IPS-15b (cell line): ENCODE data around the gene DUSP11.
"Not testable (repeated sequence)": the region's sequence is repeated elsewhere in the genome, so short reads cannot be mapped to it uniquely, and the experiment has no call there.

Source experiments
- H3K27me3 ChIP-seq: one replicate; pipeline ENCODE4 v1.6.1; 2013; ENCODE audit warnings: low read length; ENCODE audit not compliant: control insufficient read depth, insufficient read depth
- H3K36me3 ChIP-seq: one replicate; pipeline ENCODE4 v1.6.1; 2013; ENCODE audit warnings: low read length; ENCODE audit not compliant: control insufficient read depth, insufficient read depth
- H3K4me1 ChIP-seq: one replicate; pipeline ENCODE4 v1.6.1; 2013; ENCODE audit warnings: mild to moderate bottlenecking, low read length; ENCODE audit not compliant: control insufficient read depth, insufficient read depth
- H3K4me3 ChIP-seq: one replicate; pipeline ENCODE4 v1.5.1; 2013; ENCODE audit warnings: low read depth, low read length
- H3K9ac ChIP-seq: one replicate; pipeline ENCODE4 v1.6.1; 2013; ENCODE audit warnings: low read depth, mild to moderate bottlenecking, low read length
- H3K9me3 ChIP-seq: one replicate; pipeline ENCODE4 v1.6.1; 2013; ENCODE audit warnings: mild to moderate bottlenecking, low read length; ENCODE audit not compliant: control insufficient read depth, insufficient read depth

DUSP11 gene

DNA sequence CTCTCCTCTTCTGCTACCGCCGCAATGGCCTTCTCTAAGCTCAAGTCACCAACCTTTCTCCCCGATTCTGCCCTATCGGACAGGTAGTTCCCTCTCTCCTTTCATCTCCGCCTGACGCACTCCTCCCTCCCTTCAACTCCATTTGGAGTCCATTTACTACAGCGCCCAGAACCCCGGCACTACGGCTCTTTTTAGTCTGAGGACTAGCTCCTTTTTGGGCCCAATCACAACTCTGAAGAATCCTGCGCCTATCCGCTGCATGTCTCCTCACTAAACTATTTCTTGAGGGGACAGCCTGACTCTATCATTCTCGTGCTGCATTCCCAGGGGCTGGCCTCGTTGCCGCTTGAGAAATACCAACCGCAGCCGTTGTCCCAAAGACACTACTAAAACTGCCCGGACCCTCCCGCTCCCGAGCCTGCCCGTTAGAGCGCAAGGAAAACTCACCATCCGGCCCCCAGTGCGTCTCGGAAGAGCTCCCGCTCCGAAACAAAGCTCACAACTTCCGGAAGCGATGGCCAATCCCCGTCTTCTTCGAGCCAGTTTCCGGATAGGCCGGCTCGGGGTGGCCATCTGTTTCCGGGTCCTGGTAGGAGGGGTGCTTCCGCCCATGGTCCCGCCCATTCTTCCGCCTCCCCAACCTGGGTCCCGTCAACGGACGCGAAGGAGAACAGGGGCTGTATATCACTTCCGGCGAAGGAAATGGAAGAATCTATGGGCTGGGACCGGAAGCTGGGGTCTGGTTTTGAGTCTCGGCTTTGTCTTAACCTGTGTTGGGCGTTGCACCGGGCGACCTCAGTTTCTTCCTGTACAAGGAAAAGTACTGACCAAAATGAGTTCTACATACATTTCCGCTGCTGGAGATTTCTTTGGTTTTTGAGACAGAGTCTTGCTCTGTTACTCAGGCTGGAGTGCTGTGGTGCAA lies 42.8 kb downstream of the DUSP11 start, which contains the start of gene TPRKB:
TPRKB (minus strand) TSS at position 491 of the 925 bp plus-strand sequence. CDS start 2,776 bp downstream, outside the sequence.
- H3K4me1 ChIP-seq = no peaks in the 10 kb centered on the region
- H3K36me3 ChIP-seq = peaks cover 3% of the 10 kb centered on the region
- H3K9me3 ChIP-seq = no peaks in the 10 kb centered on the region
- H3K4me3 ChIP-seq = peak within 1 kb of the TSS; percentile 93
- H3K27me3 ChIP-seq = peaks cover 24% of the 10 kb centered on the region
- peak within 1 kb of the TSS; percentile 82 for H3K9ac ChIP-seq

DNA sequence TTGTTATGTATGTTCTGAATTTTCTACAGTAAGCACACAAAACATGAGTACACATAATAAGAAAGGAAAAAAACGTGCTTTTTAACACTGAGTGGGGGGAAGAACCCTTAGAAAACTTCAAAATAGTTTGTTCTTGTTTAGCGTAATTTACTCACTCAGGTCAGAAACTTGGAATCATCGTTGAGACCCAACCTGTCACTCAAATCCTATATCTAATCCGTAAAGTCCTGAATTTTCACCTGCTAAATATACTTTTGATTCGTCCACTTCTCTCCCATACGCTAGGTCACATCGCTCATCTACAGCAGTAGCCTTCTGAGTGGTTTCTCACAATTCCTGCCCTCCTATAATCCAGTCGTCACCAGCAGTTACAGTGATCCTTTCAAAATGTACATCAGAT lies 43.5 kb downstream of the DUSP11 start:
- H3K4me3 ChIP-seq = peak overlapping the region; percentile 93
- no peaks in the 10 kb centered on the region for H3K9me3 ChIP-seq
- peaks cover 23% of the 10 kb centered on the region for H3K27me3 ChIP-seq
- H3K9ac ChIP-seq = peak overlapping the region; percentile 82
- peaks cover 3% of the 10 kb centered on the region for H3K36me3 ChIP-seq
- H3K4me1 ChIP-seq = no peaks in the 10 kb centered on the region

DNA sequence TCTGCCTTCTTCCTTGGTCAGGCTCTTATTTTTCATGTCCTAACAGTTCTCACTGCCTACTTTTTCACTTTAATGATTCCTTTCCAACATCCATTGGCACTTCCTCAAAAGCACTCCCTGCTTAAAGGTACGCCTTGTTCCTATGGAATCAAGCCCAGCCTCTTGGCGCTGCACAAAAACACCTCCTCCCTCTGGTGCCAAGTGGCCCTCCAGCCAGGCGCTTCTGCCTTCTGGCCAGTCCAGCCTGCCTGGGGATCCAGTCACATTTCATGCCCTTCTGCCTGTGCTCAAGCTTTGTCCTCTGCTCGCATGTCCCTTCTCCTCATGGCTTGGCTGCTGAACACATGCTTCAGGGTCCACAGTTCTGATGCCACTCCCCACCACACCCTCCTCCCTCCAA lies 49.1 kb downstream of the DUSP11 start:
- Histone ChIP-seq H3K4me1 (no peaks in the 10 kb centered on the region), H3K36me3 (peaks cover 7% of the 10 kb centered on the region), H3K27me3 (no peaks in the 10 kb centered on the region)

DNA sequence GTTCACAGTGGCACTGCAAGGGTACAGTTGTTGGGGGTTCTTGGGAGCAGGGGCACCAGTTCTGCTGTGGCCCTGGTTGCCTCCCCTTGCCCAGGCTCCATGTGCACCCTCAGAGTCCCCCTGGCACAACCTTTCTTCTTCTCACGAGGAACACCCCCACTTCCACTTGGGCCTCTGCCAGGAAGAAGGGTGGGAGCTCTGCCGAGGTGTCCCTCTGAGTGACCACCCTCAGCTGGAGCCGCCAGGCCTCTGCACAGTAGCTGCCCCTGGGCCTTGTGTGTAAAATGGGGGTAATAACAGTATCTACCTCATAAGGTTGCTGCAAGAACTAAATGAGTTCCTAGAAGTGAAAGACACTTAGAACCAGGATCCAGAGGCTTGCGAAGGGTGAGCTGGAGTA lies 51.2 kb downstream of the DUSP11 start:
- Histone ChIP-seq H3K4me1 (no peaks in the 10 kb centered on the region), H3K9ac (no peak overlapping the region), H3K4me3 (no peak overlapping the region), H3K27me3 (no peaks in the 10 kb centered on the region), H3K36me3 (peaks cover 7% of the 10 kb centered on the region), H3K9me3 (no peaks in the 10 kb centered on the region)

More for the DNA sequence above, 49.1 kb downstream of the DUSP11 start:
- Histone ChIP-seq H3K4me3 (no peak overlapping the region), H3K9me3 (no peaks in the 10 kb centered on the region), H3K9ac (no peak overlapping the region)

DNA sequence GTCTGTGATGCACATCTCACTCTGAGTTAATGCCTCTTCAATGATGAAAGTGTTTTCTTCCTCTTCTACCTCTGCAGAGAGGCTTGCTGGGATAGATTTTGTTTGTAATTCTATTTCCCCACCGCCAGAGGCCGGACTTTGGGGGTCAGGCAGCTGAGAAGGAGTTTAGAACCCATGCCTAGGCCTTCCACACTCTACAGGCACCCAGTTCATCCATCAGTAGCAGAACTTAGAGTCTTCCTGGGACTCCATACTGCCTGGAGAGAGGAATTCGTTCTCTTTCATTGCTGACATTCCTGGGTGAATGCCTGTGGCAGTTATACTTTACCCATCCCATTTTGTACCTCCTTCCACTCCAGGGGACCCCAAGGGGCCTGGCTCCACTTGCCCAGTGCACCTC lies 51.9 kb downstream of the DUSP11 start:
- H3K4me1 ChIP-seq = no peaks in the 10 kb centered on the region
- peaks cover 7% of the 10 kb centered on the region for H3K36me3 ChIP-seq
- H3K9me3 ChIP-seq = no peaks in the 10 kb centered on the region
- H3K4me3 ChIP-seq = no peak overlapping the region
- no peaks in the 10 kb centered on the region for H3K27me3 ChIP-seq
- H3K9ac ChIP-seq = no peak overlapping the region

DNA sequence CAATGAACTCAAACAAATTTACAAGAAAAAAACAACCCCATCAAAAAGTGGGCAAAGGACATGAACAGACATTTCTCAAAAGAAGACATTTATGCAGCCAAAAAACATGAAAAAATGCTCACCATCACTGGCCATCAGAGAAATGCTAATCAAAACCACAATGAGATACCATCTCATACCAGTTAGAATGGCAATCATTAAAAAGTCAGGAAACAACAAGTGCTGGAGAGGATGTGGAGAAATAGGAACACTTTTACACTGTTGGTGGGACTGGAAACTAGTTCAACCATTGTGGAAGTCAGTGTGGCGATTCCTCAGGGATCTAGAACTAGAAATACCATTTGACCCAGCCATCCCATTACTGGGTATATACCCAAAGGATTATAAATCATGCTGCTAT lies 53.2 kb downstream of the DUSP11 start:
- H3K4me1 ChIP-seq, H3K27me3 ChIP-seq, H3K9ac ChIP-seq, H3K36me3 ChIP-seq, H3K4me3 ChIP-seq, H3K9me3 ChIP-seq: not testable (repeated sequence)

DNA sequence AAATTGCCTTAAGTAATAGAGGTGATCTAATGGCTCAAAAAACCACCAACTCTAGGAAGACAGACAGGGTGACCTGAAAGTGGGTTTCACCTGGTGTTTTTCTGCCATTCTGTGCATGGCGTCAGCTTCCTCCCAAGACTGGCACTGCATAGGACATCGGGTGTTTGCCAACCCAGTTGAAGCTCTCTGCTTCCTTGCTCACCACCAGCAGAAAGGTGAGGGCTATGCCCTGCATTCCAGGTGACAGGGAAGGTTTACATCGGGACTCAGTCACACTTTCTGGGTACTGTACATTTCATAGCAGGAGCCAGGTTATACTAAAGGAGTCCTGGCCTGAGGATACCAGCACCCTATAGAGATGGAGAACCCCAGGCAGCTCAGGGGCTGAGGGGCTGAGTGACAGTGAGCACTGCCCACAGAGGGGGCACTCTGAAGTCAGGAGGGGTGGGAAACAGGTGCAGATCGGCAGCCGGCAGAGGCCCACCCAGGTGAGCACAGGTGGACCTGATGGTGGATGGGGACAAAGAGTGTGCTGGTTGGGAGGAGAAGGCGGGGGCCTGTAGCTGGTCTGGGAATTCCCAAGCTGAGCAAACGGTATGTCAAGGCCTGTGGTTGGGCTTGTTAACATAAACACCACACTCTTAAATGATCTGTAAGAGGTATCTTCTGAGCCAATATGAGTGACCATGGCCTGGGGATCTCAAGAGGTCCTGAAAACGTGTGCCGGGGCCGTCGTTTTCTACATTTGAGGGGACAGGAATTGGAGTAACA lies 60.9 kb downstream of the DUSP11 start:
- no peaks in the 10 kb centered on the region for H3K4me1 ChIP-seq
- no peak overlapping the region for H3K9ac ChIP-seq
- no peak overlapping the region for H3K4me3 ChIP-seq
- peaks cover 2% of the 10 kb centered on the region for H3K27me3 ChIP-seq
- H3K36me3 ChIP-seq = no peaks in the 10 kb centered on the region
- no peaks in the 10 kb centered on the region for H3K9me3 ChIP-seq

DNA sequence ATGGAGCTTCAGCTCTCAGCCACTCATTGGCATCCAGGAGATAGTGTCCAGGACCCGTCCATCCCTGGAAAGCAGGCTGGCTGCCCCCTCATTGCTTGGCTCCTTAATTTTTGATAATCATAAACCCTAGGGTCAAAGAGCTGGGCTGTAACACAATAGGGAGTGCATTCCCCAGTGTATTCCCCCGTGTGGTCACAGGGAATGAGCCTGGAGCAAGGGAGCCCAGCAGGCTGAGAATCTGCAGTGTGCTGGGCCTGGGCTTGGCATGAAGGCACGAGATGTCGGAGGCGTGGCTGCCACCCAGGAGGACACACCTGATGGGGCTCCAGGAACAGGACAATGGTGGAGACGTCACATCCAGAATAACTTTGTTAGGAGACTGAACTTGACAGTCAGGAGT lies 61.5 kb downstream of the DUSP11 start:
- H3K27me3 ChIP-seq = peaks cover 2% of the 10 kb centered on the region
- H3K4me1 ChIP-seq = no peaks in the 10 kb centered on the region
- H3K9me3 ChIP-seq = no peaks in the 10 kb centered on the region

DNA sequence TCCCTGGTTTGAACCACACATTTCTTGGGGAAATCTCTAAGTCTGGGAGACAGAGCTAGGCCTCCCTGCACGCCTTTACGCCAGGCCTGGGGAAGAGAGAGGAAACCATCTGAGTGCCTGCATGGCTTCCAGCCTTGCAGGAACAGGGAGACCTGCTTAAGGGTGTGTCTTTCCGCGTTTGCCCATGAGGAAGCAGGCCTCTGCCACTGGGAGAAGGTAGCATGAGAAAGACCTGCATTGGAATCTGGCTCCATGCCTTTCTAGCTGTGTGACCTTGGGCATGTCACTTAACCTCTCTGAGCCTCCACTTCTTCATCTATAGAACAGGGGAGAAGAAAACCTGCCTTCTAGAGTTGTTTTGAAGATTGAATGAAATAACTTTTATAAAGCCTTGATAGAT lies 62.2 kb downstream of the DUSP11 start:
- not testable (repeated sequence) for H3K36me3 ChIP-seq, H3K4me1 ChIP-seq, H3K9me3 ChIP-seq, H3K4me3 ChIP-seq, H3K9ac ChIP-seq, H3K27me3 ChIP-seq

More for the DNA sequence above, 61.5 kb downstream of the DUSP11 start:
- H3K9ac ChIP-seq = no peak overlapping the region
- H3K4me3 ChIP-seq = no peak overlapping the region
- no peaks in the 10 kb centered on the region for H3K36me3 ChIP-seq

DNA sequence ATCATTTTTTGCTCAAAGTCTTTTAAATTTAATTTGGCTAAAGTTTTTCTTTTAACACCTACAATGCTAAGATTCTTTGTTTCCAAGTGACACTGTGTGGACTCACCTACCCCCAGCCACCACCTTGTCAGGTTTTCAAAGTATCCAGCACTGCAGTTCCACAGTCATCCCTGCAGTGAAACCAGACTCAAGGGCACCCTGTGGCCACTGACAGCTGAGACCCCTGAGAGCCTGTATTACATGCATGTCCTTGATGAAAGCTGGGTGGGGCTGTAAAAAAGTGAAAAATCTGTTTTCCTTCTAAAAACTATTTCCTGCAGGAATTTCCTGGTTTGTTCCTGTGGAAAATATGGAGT lies 62.7 kb downstream of the DUSP11 start:
- Histone ChIP-seq H3K4me3 (no peak overlapping the region), H3K36me3 (no peaks in the 10 kb centered on the region), H3K9me3 (no peaks in the 10 kb centered on the region), H3K4me1 (no peaks in the 10 kb centered on the region), H3K27me3 (peaks cover 2% of the 10 kb centered on the region), H3K9ac (no peak overlapping the region)

DNA sequence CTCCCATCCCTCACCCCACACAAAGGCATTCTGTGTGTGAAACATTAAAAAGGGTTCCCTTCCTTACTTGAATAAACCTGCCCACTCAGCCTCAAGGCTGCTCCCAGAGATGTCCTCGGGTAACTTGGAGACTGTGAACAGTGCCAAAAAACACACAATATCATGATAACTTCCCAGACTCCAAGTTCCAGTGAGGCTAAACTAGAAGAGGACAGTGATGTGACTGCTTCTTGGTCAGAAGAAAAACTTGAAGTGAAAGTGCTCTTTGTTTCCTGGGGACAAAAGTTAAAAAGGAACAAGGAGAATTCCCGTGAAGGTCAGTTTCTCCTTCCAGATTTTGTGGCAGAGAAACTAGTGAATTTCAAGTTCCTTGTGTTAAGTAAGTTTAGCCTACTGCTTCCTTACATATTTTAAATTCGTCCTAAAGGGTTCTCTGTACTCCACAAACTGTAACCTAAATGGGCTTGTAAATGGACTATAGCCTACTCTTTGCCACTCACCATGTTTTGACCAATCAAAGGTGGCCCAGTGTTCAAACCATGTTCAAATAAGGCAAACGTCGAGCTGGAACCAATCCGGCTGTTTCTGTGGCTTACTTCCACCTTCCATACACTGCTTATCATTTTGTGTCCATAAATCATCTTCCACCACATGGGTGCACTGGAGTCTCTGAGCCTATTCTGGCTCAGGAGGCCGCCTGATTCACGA lies 63.2 kb downstream of the DUSP11 start:
- Histone ChIP-seq H3K27me3 (peaks cover 2% of the 10 kb centered on the region), H3K9ac (no peak overlapping the region), H3K4me1 (no peaks in the 10 kb centered on the region), H3K9me3 (no peaks in the 10 kb centered on the region), H3K36me3 (no peaks in the 10 kb centered on the region), H3K4me3 (no peak overlapping the region)
